Measurements from ENCODE around the gene ETNK1. TPM values are rescaled to one million over a fixed set of nuclear protein-coding genes. Genes with fewer than 3 reads are reported as not detected.
"Not testable (repeated sequence)": the region's sequence is repeated elsewhere in the genome, so short reads cannot be mapped to it uniquely, and the experiment has no call there.

The ETNK1 gene
- total RNA-seq, 1 donor from 2014 or later: 105 TPM

- peaks cover 7% of the 10 kb centered on the region for H3K36me3 Mint-ChIP-seq
- H3K4me3 Mint-ChIP-seq: no peak overlapping the region
- H3K9me3 Mint-ChIP-seq: no peaks in the 10 kb centered on the region
- H3K4me1 Mint-ChIP-seq: no peaks in the 10 kb centered on the region
- TF ChIP-seq CTCF (IDR thresholded peaks at IDR 0.05; ENCODE audit: unreplicated experiment): no peak
- peak overlapping the region; percentile 4 for H3K27ac Mint-ChIP-seq
- DNase-seq (ENCODE audit: low spot score in 2 of 2, unreplicated experiment in 2 of 2): no peak
- H3K27me3 Mint-ChIP-seq (ENCODE audit: low read depth): no peaks in the 10 kb centered on the region
These were observed 61.2 kb downstream of the ETNK1 start for GRCh38 chr12:22686193-22686592.

DNA sequence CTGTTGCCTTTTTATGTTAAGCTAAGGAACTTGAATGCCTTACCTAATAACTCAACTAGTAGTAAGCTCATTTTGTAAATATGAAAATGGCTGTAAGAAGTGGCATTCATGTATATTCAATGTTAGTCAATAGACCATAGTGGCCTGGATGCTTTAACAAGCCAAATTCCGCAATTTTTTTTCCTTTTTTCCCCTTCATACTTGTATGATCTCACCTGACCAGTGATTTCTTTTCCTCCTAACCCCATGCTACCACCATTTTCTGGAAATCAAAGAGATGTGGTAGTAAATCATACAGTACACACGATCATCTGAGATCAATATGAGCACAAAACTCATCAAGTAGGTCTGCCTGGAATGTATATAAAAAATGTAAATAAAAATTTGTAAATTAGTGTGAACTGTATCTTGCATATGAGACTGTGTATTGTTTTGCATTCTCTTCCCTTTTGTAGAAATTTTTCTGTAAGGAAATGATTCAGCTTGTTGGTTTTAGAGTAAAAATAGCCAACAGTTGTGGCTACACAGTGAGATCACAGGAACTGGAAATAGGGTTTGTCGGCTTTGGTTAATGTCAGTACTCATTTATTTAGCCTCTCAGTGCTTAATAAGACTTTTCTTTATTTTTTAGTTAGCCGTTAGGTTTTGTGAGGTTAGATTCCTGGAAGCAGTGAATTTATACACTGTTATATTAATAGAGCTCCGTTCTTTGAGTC lies 62.5 kb downstream of the ETNK1 start:
- DNase-seq (ENCODE audit: low spot score in 2 of 2, unreplicated experiment in 2 of 2): no peak
- no peaks in the 10 kb centered on the region for H3K4me1 Mint-ChIP-seq
- H3K9me3 Mint-ChIP-seq: peaks cover 5% of the 10 kb centered on the region
- H3K36me3 Mint-ChIP-seq: peaks cover 14% of the 10 kb centered on the region
- H3K27ac Mint-ChIP-seq: no peak overlapping the region
- no peak overlapping the region for H3K4me3 Mint-ChIP-seq
- no peaks in the 10 kb centered on the region for H3K27me3 Mint-ChIP-seq (ENCODE audit: low read depth)
- no peak for TF ChIP-seq CTCF (IDR thresholded peaks at IDR 0.05; ENCODE audit: unreplicated experiment)

DNA sequence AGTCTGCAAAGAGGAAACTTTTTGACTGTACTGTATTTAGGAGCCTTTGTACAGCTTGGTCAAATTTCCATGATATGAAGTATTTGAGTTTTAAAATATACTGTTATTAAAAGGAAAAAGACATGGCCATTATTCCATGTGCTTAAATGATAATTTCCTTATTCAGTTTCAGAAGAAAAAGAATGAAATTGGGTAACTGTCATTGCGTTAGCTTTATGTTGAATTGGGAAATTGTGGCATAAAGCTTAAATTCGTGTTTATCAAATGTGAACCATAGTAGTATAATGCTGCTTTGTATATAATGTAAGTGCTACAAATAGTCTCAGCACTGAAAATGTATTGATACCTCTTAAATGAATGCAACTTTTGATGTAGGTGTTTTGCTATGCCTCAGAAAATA lies 64.9 kb downstream of the ETNK1 start:
- H3K27me3 Mint-ChIP-seq (ENCODE audit: low read depth): no peaks in the 10 kb centered on the region
- no peak for DNase-seq (ENCODE audit: low spot score in 2 of 2, unreplicated experiment in 2 of 2)

DNA sequence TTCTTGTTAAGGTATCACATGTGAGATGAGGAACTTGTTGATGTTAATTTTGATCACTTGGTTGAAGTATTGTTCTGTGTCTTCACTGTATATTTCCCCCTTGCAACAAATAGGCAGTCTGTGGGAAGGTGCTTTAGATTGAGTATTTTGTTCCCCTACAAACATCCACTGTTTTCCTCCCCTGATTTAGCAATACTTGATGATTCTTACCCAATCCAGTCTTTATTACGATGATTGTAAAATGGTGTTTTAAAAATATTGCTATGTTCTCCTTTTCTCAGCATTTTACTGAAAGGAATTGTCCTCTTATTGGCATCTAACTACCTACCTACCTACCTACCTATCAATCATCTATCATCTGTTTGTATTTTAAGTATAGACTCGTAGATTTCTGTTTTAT lies 66.3 kb downstream of the ETNK1 start:
- Mint-ChIP-seq H3K36me3 (peaks cover 17% of the 10 kb centered on the region), H3K4me1 (no peaks in the 10 kb centered on the region), H3K27ac (no peak overlapping the region), H3K9me3 (peaks cover 25% of the 10 kb centered on the region), H3K27me3 (ENCODE audit: low read depth) (no peaks in the 10 kb centered on the region), H3K4me3 (no peak overlapping the region)
- no peak for DNase-seq (ENCODE audit: low spot score in 2 of 2, unreplicated experiment in 2 of 2)
- TF ChIP-seq CTCF (IDR thresholded peaks at IDR 0.05; ENCODE audit: unreplicated experiment): no peak

More for the DNA sequence above, 64.9 kb downstream of the ETNK1 start:
- H3K36me3 Mint-ChIP-seq: peaks cover 15% of the 10 kb centered on the region
- no peaks in the 10 kb centered on the region for H3K4me1 Mint-ChIP-seq
- TF ChIP-seq CTCF (IDR thresholded peaks at IDR 0.05; ENCODE audit: unreplicated experiment): no peak
- H3K9me3 Mint-ChIP-seq: peaks cover 13% of the 10 kb centered on the region
- no peak overlapping the region for H3K27ac Mint-ChIP-seq
- H3K4me3 Mint-ChIP-seq: no peak overlapping the region

DNA sequence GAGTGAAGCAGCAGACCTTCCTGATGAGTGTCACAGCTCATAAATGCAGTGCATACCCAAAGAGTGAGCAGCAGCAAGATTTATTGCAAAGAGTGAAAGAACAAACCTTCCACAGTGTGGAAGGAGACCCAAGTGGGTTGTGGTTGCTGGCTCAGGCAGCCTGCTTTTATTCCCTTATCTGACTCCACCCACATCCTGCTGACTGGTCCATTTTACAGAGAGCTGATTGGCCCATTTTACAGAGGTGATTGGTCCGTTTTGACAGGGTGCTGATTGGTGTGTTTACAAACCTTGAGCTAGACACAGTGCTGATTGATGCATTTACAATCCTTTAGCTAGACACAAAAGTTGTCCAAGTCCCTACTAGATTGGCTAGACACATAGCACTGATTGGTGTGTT lies 67.5 kb downstream of the ETNK1 start:
- Mint-ChIP-seq H3K9me3 (peaks cover 29% of the 10 kb centered on the region), H3K36me3 (peaks cover 17% of the 10 kb centered on the region)
- not testable (repeated sequence) for DNase-seq (ENCODE audit: low spot score in 2 of 2, unreplicated experiment in 2 of 2); H3K27me3 Mint-ChIP-seq (ENCODE audit: low read depth); H3K4me3 Mint-ChIP-seq; H3K27ac Mint-ChIP-seq; H3K4me1 Mint-ChIP-seq

- Mint-ChIP-seq H3K27me3 (ENCODE audit: low read depth) (no peaks in the 10 kb centered on the region), H3K9me3 (peaks cover 29% of the 10 kb centered on the region), H3K36me3 (peaks cover 17% of the 10 kb centered on the region), H3K4me3 (no peak overlapping the region), H3K27ac (no peak overlapping the region), H3K4me1 (no peaks in the 10 kb centered on the region)
- DNase-seq (ENCODE audit: low spot score in 2 of 2, unreplicated experiment in 2 of 2): no peak
- no peak for TF ChIP-seq CTCF (IDR thresholded peaks at IDR 0.05; ENCODE audit: unreplicated experiment)
These were observed 68.1 kb downstream of the ETNK1 start for GRCh38 chr12:22692964-22693555.

All from mesothelial cell of epicardium (in vitro differentiated cells).